Brain pericyte (primary cell): ENCODE results near the gene PRRT1B.

Experiments used
- DNase-seq: peaks from one replicate; pipeline ENCODE4 v3.0.0-alpha.2; 2012; ENCODE audit warnings: low read depth, low spot score

PRRT1B gene

DNA sequence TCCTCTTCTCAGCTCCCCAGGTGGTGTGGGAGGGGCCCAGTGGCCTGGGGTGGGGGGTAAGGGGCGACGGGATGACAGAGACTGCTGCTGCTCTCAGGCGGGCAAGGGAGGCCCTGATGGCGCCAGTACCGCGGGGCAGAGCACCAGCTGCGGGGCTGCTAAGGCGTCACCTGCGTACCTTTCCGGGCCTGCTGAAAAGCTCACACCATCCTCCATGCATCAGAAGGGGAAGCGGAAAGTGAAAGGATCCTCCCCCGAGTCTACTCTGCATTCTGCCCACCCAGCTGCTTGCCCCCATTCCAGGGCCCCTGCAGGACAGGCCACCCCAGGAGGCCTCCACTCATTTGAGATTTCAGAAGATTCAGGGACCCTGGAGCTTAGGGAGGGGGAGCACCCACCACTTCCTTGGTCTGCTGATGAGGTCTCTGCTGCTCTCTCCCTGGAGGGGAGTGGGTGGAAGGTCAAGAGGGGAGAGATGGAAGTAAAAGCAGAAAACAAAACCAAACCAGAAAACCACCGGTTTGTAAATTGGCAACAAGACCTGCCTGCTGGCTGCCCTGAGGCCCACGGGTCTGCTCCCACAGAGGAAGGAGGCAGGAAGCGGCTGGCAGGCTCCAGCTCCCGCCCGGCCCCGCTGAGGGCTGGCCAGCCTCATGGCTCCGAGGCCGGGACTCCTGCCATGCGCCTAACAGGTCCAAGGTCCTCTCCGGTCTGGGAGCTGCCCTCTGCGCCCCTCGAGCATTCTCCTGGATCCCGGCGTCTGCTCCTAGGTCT, 33.6 kb downstream of the PRRT1B start:
- DNase-seq, result no peak

DNA sequence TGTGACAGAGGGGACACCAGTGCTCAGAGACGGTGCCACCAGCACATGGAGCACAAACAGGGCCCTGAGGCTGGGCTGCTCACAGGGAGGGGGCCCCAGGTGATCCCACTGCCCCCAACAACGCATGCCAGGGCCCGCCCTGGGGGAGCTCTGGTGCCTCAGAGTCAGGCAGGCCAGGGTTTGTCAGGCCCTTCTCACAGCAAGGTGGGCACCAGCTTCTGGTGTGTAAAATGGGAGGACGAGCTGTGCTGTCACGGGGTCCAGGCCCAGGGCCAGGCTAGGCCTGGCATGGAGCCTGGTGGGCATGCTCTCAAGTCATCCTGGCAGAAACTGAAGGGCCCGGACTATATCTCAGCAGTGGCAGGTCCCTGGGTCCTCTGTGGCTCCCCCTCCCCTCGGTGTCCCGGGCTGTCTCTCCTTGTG, 34.5 kb downstream of the PRRT1B start:
- DNase-seq, result no peak

DNA sequence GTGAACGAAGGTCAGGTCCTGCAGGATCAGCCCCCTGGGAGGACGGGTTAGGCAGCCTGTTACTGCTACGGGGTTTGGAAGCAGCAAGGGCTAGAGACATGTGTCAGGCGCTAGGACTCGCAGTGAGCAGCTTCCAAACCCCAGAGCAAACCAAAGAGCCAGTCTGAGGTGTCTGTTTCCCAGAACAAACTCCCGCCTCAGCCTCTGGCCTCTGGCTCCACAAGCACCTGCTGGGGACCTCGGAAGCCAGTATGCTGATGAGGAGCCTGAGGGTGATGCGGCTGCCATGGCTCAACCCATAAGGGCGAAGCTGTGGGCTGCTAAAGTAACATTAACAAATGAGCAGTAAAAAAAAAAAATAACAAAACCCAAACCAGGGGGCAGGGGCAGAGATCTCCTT, 35.0 kb downstream of the PRRT1B start:
- DNase-seq, result no peak

DNA sequence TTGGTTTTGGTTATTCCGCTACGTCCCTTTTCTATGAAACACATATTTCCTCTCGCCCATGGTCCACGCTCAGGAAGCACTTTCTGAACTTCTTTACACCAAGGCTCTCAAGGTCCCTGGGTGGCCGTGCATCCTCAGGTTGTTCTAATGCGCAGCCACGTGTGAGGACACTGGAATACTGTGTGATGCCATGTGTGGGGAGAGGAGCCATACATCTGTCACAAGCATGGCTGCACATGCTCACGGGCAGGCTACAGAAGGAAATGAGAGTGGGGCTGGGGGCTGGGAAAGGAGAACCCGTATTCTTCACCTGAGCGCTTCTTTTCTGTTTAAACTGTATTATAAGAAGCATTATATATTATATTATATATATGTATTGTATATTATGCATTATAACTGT, 36.7 kb downstream of the PRRT1B start:
- DNase-seq, result no peak

DNA sequence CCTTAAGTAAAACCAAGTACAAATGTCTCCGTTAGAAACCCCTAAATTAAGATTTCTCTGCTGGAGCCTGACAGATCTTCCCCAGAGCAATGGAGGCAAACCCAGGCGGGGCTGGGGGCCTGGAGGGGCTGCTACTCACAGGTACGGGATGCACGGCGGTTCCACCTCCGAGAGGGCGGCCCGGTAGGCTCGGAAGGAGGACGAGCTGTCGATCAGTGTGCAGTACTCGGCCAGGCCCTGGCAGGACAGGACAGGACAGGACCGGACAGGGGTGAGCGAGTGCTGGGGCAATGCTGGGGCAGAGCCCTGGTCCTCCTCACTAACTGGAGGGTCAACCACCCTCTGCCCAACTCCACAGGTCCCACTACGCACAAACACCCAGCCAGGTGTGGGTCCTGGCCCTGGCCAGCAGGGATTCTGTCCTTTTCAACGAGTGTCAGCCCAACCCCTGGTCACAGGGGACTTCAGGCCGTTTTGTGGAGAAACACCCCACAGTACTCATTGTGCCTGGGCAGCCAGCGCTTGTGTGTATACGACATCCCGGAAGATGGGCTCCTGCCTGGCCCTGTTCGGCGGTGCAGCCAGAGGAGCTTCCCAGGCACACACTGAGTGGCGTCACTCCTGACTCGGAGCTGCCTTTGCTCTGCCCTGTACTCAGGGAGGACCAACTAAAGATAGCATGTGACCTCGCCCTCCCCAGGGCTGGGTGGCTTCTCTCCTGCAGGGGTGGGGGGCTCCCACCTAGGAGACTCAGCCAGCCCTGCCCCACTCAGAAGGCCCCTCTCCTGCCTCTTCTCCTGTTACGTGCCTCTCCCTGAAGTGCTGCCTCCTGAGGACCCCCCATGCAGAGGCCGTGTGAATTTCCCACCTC, 37.4 kb downstream of the PRRT1B start:
- no peak for DNase-seq

DNA sequence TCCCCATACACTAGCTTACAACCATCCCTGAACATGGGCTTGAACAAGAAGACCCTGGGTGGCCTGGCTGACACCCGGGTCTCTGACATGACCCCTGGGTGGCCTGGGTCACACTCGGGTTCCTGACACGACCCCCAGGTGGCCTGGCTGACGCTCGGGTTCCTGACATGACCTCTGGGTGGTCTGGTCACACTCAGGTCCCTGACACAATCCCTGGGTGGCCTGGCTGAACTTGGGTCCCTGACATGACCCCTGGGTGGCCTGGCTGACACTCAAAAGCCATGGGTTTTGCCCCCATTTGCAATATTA, 38.0 kb downstream of the PRRT1B start:
- DNase-seq, result no peak

DNA sequence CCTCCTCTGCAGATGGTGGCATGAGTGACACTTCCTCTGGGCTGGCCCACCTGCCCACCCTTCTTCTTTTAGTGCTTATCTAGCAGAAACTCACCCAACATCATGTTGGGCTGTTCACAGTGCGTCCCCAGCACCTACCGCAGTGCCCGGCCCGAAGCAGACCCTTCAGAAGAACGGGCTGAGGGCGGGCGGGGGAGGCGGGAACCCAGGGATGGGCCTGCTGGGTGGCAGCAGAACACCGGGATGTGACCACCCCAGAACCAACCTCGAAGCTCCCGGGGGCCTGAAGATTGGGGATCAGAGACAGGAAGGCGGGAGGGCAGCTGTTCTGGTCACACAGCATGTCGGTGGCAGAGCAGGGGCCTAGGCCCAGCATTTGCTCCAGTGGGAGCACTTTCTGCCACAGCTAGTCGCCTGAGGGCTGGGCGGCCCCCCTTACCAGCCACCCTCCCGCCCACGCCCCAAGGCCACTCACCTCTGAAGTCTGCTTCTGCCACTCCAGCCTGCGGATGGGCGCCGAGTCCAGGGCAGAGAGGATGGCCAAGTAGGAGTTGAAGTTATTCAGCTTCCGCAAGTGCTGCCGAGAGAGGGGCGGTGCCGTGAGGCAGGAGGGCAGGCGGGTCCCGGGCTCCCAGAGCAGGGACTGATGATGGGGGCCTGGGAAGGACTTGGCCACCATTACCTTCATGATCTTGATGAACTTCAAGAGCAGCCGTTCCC, 38.7 kb downstream of the PRRT1B start:
- no peak for DNase-seq

DNA sequence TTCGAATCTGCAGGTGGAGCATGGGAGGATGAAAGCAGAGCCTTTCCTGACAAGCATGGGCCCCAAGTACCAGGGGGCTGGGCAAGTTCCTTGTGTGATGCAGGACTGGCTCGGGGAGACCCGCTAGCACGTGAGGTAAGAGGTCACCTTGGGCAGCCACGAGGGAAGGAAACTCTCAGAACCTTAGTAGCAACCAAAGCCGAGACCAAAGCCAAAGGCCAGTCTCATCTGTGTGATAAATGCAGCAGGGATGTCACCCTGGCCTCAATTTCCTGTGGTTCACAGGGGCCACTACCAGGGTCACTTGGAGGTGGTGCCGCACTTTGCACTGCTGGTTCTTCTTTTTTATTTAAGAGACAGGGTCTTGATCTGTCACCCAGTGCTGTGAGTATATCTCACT, 39.5 kb downstream of the PRRT1B start:
- no peak for DNase-seq

DNA sequence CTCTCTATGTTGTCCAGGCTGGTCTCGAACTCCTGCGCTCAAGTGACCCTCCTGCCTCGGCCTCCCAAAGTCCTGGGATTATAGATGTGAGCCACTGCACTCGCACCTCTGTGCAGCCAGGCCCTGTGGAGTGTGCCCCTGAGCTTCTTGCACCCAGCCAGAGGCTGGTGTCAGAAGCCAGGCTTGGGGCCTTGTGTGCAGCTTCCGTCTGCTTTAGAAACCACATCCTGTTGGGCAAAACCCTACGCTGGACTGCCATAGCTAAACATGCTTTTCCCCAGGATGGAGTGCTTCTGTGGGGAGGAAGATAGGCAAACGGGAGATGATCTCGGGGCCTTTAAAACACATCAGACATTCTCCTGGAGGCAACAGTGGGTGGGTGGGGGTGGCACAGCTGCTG, 40.1 kb downstream of the PRRT1B start:
- no peak for DNase-seq

DNA sequence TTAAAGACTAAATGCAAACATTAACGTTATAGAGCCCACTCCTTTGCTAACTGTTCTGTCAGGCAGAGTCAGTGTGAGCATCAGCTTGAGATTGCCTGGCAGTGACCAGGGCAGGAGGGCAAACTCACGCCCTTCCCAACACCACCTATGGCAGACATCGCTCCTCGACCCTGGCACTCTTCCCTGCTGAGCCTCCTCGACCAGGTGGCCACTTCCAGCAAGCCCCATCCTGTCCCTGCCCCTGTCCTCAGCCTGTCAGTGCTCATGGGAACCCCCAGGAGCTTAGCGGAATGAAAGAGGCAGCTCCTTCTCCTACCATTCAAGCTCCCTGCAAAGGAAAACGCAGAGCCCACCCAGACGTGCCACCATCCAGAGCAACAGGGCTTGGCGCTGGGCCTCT, 42.0 kb downstream of the PRRT1B start:
- DNase-seq, result no peak

DNA sequence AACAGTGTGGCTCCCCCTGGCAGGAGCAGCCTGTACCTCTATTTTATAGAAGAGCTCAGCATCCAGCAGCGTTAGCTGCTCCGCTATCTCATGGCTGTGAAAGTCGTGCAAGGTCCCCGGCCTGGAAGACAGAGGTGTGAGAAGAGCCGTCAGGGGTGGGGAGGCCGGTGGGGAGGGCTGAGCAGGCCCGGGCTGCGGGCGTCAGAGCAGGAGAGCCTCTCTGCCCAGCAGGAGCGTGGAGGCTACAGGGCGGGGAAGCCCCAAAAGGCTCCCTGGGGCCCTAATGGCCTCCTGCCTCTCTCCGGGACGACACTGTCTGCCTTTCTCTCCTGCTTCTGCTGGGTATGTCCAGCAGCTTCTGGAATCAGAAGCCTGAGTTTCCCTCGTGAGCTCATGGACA, 42.6 kb downstream of the PRRT1B start:
- DNase-seq, result no peak

DNA sequence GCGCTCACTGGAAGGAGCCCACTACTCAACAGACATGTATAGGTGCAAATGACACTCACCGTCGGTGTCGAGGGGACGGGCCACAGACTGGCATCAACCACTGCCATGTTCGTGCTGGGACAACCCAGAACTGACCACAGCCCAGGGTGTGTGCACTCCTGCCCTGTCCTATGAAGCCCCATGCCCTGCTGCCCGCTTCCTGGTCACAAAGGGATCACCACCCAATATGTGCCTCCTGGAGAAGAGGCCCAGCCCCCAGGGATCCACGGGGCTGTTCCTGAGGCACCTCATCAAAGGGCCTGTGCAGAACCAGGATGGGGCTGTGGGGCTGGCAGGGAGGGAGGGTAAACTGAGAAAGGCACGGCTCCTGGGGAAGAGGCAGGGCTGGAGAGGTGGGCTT, 43.1 kb downstream of the PRRT1B start:
- no peak for DNase-seq

DNA sequence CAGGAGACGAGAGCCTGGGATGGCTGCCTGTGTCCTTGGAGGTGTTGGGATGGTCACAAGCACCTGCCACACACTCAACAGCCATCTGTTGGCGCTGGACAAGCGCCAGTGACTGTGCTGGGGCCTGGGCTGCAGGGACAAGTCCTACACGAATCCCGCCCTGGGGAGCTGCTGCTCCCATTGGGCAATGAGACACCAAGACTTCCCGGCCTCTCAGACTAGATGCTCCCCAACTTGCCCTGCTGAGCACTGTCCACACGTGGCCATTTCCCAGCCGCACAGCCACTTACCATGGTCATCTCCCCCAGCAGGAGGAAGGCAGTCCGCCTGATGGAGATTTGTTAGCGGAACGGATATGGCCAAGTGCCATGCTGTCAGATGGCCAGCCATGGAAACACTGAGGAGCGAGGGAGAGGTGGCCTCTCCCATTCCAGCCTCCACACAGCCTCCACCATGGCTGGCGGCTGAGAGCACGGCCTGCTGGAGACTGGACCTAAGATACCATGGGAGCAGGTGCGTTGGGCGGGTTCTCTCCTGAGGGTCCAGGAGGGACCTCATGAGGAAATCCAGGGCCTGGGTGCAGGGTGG, 43.9 kb downstream of the PRRT1B start:
- DNase-seq, result no peak

DNA sequence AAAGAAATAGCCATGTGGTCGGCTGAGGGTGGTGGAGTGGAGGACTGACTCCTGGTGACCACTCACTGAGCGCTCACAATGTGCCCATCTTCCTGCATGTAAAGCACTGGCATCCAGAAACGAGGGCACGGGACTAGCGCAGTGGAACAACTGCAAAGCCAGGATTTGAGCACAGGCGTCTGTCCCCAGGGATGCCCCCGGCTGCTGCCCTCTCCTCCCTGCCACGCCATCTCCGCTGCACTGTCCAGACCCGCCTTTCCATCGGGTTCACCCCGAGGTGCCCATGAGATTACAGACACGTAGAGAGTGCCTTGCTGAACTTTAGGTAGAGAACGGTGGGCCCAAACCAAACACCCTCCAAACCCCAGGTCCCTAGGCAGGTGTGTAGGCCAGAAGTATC, 44.7 kb downstream of the PRRT1B start:
- no peak for DNase-seq

DNA sequence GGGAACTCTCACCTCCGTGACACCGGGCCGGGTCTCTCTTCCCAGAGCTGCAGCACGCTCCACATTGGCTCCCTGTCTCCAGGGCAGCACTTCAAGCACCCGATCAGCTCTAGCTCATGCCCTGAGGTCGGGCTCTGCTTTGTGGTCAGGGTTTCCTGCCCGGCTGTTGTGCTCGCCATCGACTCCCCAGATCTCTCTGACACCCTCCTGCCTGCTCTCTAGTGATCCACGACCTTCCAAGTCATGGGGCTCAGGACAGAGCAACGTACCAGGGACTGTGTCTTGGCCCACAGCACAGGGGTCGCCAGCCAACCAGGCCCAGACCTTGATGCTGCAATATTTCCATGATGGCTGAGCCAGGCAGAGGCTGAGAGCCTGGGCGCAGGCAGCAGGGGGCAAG, 45.1 kb downstream of the PRRT1B start:
- no peak for DNase-seq

DNA sequence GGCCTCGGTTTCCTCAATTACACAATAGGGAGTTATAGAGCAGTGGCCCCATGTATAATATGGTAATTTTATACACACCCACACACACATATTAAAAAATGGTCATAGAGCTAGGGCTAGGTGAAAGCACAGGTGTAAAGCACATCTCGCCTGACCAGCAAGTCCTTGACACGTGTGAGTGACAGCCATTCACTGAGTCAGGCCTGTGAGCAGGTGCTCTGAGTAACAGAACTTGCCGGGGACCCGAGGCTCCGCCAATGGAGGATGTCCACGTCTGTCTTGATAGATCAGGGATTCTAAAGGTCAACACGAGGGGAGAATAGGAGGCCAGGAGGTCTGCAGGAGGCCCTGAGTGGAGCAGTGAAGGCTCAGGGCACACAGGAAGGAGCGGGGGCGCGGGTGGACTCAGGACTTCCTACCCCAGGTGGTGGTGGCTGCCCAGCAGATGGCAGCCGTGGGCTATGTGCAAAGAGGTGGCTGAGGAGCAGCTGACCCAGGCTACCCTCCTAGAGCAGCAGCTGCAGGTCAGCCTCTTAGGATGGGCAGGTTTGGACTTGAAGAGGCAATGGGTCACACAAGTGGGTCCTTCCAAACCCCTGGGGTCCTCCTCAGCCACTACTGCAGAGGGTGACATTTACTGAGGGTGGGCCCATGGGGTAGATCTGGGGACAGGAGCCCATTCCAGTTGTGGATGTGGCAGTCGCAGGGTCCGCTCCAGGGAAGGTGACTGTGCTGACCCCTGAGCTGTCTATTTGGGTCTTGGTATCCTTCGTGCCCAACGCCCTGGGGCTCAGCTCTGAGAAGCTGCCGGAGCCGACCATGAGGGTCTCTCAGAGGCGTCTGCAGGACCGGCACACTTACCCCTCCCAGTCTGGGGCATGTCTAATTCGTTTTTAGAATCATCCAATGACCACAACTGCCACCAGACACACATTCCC, 45.9 kb downstream of the PRRT1B start:
- no peak for DNase-seq

DNA sequence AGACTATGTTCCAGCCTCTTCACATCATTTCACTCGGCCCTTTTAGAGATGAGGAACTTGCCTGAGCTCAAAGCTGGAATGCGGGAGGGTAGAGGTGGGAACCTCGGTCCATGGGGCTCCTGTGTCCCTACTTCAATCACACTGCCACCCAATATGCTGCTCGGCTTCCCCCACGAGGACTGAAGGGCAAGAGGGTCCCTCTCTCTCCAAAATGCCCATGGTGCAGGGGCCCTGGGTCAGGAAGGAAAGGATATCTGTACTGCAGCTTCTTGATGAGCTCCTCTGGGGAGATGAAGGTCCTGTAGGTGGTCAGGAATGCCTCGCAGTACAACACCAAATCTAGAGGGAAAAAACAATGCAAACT, 46.5 kb downstream of the PRRT1B start:
- no peak for DNase-seq

DNA sequence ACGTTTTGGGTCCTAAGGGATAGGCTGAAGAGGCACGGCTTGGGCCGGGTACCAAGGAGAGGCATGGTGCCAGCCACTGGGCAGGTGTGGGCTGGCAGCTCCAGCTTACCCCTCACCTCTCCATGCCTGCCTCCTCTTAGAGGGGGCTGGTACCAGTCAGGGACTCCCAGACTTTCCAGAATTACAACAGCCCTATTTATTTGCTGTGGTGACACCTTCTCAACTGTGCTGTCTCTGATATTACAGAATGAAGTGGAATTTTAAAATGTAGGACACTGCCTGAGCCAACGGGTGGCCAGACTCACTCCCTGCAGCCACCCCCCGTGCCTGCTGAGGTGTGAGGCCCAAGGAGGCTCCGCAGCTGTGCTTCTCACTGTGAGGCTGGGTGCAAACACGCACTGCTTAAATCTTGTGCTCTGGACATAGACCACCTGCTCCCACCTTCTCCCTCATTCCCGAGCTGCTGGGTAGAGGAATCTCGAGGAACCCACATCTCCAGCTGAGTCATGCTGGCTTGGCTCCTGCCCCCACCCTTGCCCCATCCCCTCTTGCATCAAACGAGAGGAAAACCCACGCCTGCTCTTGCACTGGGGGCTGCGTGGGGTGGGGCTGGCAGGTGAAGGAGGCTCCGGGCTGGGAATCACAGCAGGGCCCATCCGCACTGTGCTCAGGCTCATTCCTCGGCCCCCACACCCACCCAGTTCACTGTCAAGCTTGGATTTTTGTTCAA, 47.9 kb downstream of the PRRT1B start:
- DNase-seq, result no peak

DNA sequence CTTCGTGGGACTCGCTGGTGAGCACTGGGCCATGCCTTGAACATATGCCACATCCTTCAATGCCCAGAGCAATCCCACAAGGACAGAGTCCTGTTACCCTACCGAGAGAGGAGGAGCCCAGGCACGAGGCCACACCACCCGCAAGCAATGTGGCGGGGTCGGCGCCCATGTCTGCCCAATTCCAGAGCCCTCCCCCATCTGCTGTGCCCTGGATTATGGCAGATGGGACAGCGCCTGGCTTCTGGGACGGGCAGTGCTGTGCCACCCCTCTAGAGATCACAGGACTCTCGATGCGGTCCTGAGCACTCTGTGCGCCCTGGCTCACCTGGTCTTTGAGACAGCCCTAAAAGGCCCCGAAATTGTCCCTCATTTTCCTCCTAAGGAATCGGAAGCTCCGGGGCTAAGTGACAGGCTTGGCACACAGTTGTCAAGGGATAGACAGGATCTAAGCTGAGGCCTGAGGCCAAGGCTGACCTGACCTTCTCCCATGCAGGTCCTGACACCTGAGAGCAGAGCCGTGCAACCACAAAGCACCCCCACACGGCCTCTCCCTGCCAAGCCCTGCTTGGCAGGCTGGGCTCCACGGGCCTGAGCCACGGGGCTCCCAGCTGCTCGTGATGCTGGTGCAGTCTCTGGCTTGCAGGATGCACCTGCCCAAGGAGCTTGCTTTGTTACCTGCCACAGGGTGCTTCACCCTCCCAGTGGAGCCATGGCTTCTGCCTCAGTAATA, 48.8 kb downstream of the PRRT1B start:
- DNase-seq, result no peak
